Endothelial cell of umbilical vein (primary cell): ENCODE results near the gene TNRC6B. TPM values are rescaled to one million over a fixed set of nuclear protein-coding genes. Genes with fewer than 3 reads are reported as not detected.
A peak's percentile ranks its signal among the peaks of the same experiment; 100 is the strongest.

Source experiments
- BruUV-seq: library from RNA; stranded (reverse); fragments of 400-500 nt; replicated peaks from 2 replicates; lab custom pipeline; 2021; lab: Mats Ljungman, UMichigan
- CTCF ChIA-PET: fragments of 300-600, 350-600 bp; sonication (Branson Sonifier 250); formaldehyde crosslinking; loops from one replicate; lab custom pipeline; 2021; ENCODE audit warnings: antibody characterized with exemption, inconsistent platforms; lab: Charles Lee
- POLR2A ChIA-PET: fragments of 300-600, 350-600 bp; sonication (Branson Sonifier 250); formaldehyde crosslinking; loops from one replicate; lab custom pipeline; 2021; ENCODE audit warnings: antibody characterized with exemption, inconsistent platforms; lab: Charles Lee
- DNase-seq: peaks from one replicate; pipeline ENCODE4 v3.0.0-alpha.2; 2011; ENCODE audit warnings: low read depth, low spot score
- FAIRE-seq: peaks from 2 replicates; lab custom pipeline; 2011; peaks lifted over from hg19 to GRCh38; lab: Jason Lieb, UNC
- H2AFZ ChIP-seq: 2 replicates; pipeline ENCODE4 v1.6.0; 2012; ENCODE audit warnings: low read depth, low read length, control low read depth, inconsistent platforms
- H3K27ac ChIP-seq: 2 replicates; pipeline ENCODE4 v1.5.1; 2011; ENCODE audit warnings: low read depth, mild to moderate bottlenecking, control low read depth, low read length, moderate library complexity; ENCODE audit not compliant: insufficient read depth
- H3K27me3 ChIP-seq, 2 experiments: 2 replicates each; pipeline versions ENCODE4 v1.6.0 to v1.6.1; 2011; ENCODE audit warnings: low read length in 2 of 2, mixed read lengths in 1 of 2; ENCODE audit not compliant: control insufficient read depth in 2 of 2, insufficient read depth in 2 of 2
- H3K36me3 ChIP-seq, 2 experiments: 2 replicates in 1 of 2; 3 replicates in 1 of 2; pipeline ENCODE4 v1.5.1; 2011; ENCODE audit warnings: low read length in 2 of 2, mild to moderate bottlenecking in 1 of 2, moderate library complexity in 1 of 2; ENCODE audit not compliant: control insufficient read depth in 2 of 2, insufficient read depth in 2 of 2; ENCODE audit errors: extremely low read depth in 1 of 2
- H3K4me1 ChIP-seq: 3 replicates; pipeline ENCODE4 v1.5.1; 2011; ENCODE audit warnings: mild to moderate bottlenecking, low read length; ENCODE audit not compliant: control insufficient read depth, insufficient read depth; ENCODE audit errors: extremely low read depth
- H3K4me2 ChIP-seq: 2 replicates; pipeline ENCODE4 v1.6.1; 2011; ENCODE audit warnings: low read length, control low read depth, mixed read lengths; ENCODE audit not compliant: insufficient read depth
- H3K4me3 ChIP-seq, 3 experiments: fragments of 200-600 bp in 1 of 3; sonication (generic), shearing (Covaris generic) in 1 of 3; replicated peaks in 1 of 3; 2 replicates each; pipeline ENCODE4 v1.5.1; 2011 to 2016; ENCODE audit warnings: control low read depth in 3 of 3, low read length in 3 of 3, mild to moderate bottlenecking in 2 of 3, inconsistent platforms in 1 of 3, low read depth in 1 of 3, moderate library complexity in 1 of 3; ENCODE audit not compliant: insufficient read depth in 1 of 3
- H3K79me2 ChIP-seq: 2 replicates; pipeline ENCODE4 v1.6.0; 2012; ENCODE audit warnings: low read length, inconsistent platforms; ENCODE audit not compliant: control insufficient read depth, insufficient read depth
- H3K9ac ChIP-seq: replicated peaks from 2 replicates; pipeline ENCODE3; 2011; ENCODE audit warnings: low read length, control low read depth; ENCODE audit not compliant: insufficient read depth; ENCODE audit errors: extremely low read depth
- H3K9me1 ChIP-seq: replicated peaks from 3 replicates; pipeline ENCODE4 v1.6.0; 2011; ENCODE audit warnings: mild to moderate bottlenecking, low read length; ENCODE audit not compliant: control insufficient read depth, insufficient read depth; ENCODE audit errors: extremely low read depth
- H3K9me3 ChIP-seq: replicated peaks from 2 replicates; pipeline ENCODE4 v1.5.1; 2012; ENCODE audit warnings: low read length, inconsistent platforms; ENCODE audit not compliant: control insufficient read depth, insufficient read depth
- H4K20me1 ChIP-seq: replicated peaks from 2 replicates; pipeline ENCODE3; 2011; ENCODE audit warnings: mild to moderate bottlenecking, low read length; ENCODE audit not compliant: control insufficient read depth, insufficient read depth; ENCODE audit errors: extremely low read depth
- CTCF ChIP-seq, 2 donors: IDR thresholded peaks; 1 replicate in 1 of 2; 2 replicates in 1 of 2; pipeline ENCODE4 v1.5.1; 2011; ENCODE audit warnings: low read length in 2 of 2, mild to moderate bottlenecking in 2 of 2, moderate library complexity in 2 of 2, control low read depth in 1 of 2, inconsistent platforms in 1 of 2, low read depth in 1 of 2; ENCODE audit not compliant: insufficient read depth in 1 of 2; ENCODE audit errors: extremely low read depth in 1 of 2
- EZH2 ChIP-seq: IDR thresholded peaks from 2 replicates; pipeline ENCODE4 v1.6.1; 2012; ENCODE audit warnings: borderline replicate concordance, low read depth, mild to moderate bottlenecking, moderate library complexity, low read length, inconsistent platforms; ENCODE audit not compliant: severe bottlenecking
- FOS ChIP-seq: IDR thresholded peaks from 2 replicates; pipeline ENCODE4 v1.6.1; 2011; ENCODE audit warnings: mild to moderate bottlenecking, low read length, moderate library complexity, borderline replicate concordance; ENCODE audit not compliant: insufficient read depth
- GATA2 ChIP-seq: IDR thresholded peaks from 2 replicates; pipeline ENCODE4 v1.7.0; 2011; ENCODE audit warnings: low read depth, mild to moderate bottlenecking, moderate library complexity, mixed read lengths, low read length; ENCODE audit not compliant: insufficient read length, insufficient read depth
- JUN ChIP-seq: IDR thresholded peaks from 2 replicates; pipeline ENCODE4 v1.6.1; 2011; ENCODE audit warnings: borderline replicate concordance, low read depth; ENCODE audit not compliant: insufficient read length, insufficient read depth
- MAX ChIP-seq: IDR thresholded peaks from 2 replicates; pipeline ENCODE4 v1.6.1; 2011; ENCODE audit not compliant: insufficient read depth, insufficient read length
- MYC ChIP-seq: IDR thresholded peaks from one replicate; pipeline ENCODE4 v1.6.1; 2011; ENCODE audit warnings: mild to moderate bottlenecking, low read depth, low read length
- POLR2A ChIP-seq: IDR thresholded peaks from 2 replicates; pipeline ENCODE4 v1.6.1; 2012; ENCODE audit warnings: low read depth, mild to moderate bottlenecking, control low read depth, low read length
- POLR2AphosphoS5 ChIP-seq: IDR thresholded peaks from 2 replicates; pipeline ENCODE4 v1.6.1; 2012; ENCODE audit warnings: low read depth, mild to moderate bottlenecking, control low read depth, low read length, moderate library complexity; ENCODE audit not compliant: insufficient read depth
- dilution Hi-C: fragments of 300-500 bp; cut with MboI; formaldehyde crosslinking; loops from one replicate; pipeline ENCODE4 v1.15.0; 2019; ENCODE audit warnings: low sequenced_read_pairs; ENCODE audit not compliant: extremely low pct_ligation_motif_present
- intact Hi-C: fragments of 100-400 bp; cut with micrococcal nuclease; formaldehyde crosslinking; loops from one replicate; pipeline ENCODE4 v1.10.0; 2022
- polyA plus RNA-seq, 4 experiments: library from polyadenylated mRNA; depleted of rRNA in 3 of 4; stranded (reverse) in 3 of 4; unstranded in 1 of 4; fragments of >200 nt; gene quantifications; 2 replicates each; pipeline versions ENCODE4 v1.2.1 to v1.2.3, GENCODE V29; 2011 to 2012; ENCODE audit warnings: missing spikeins in 1 of 4
- total RNA-seq: library from RNA; stranded (reverse); gene quantifications from 2 replicates; pipeline ENCODE4 v1.2.3, GENCODE V29; 2021

The TNRC6B gene
- total and polyA plus RNA-seq, 2 donors (not counting 3 experiments of a cell fraction or from before 2014, with no cell fraction given), result 10.6 to 37.2 TPM

GRCh38 chr22:40240686-40241085 is 63.0 kb downstream of the TNRC6B start:
- Histone ChIP-seq H3K4me3 (no peak overlapping the region), H3K36me3 (no peaks in the 10 kb centered on the region), H3K9ac (no peak overlapping the region), H3K79me2 (peaks cover 41% of the 10 kb centered on the region), H4K20me1 (peaks cover 3% of the 10 kb centered on the region), H3K9me3 (no peaks in the 10 kb centered on the region), H3K4me2 (no peak overlapping the region), H3K27ac (no peak overlapping the region), H3K4me1 (peaks cover 27% of the 10 kb centered on the region), H3K9me1 (no peaks in the 10 kb centered on the region), H3K27me3 (no peaks in the 10 kb centered on the region), H2AFZ (no peak overlapping the region)
- POLR2A ChIA-PET, result interaction anchor here (1.6 kb wide), 1 partner anchor 63 kb away, joined by 3 read pairs; the partner anchor contains the start of gene TNRC6B
- intact Hi-C loops (no loop called here), dilution Hi-C loops (no loop called here)
- no TSS peak for BruUV-seq
- CTCF ChIA-PET, result no interaction called here
- TF ChIP-seq CTCF (IDR thresholded peaks at IDR 0.05; ENCODE audit: extremely low read depth in 1 of 2, insufficient read depth in 1 of 2, low read depth in 1 of 2, low read length in 2 of 2), result no peak
- no peak for TF ChIP-seq EZH2
- TF ChIP-seq MAX, result no peak
- no peak for TF ChIP-seq GATA2
- TF ChIP-seq POLR2AphosphoS5, result no peak
- no peak for TF ChIP-seq JUN
- no peak for TF ChIP-seq MYC
- TF ChIP-seq FOS, result peak; percentile 5
- no peak for TF ChIP-seq POLR2A
- DNase-seq (no peak), FAIRE-seq (no peak)
